ENCODE results near the gene KCNQ1. TPM values are rescaled to one million over a fixed set of nuclear protein-coding genes. Genes with fewer than 3 reads are reported as not detected.

Gene KCNQ1
- total RNA-seq, 1 donor from 2014 or later: 52.9 TPM

DNA sequence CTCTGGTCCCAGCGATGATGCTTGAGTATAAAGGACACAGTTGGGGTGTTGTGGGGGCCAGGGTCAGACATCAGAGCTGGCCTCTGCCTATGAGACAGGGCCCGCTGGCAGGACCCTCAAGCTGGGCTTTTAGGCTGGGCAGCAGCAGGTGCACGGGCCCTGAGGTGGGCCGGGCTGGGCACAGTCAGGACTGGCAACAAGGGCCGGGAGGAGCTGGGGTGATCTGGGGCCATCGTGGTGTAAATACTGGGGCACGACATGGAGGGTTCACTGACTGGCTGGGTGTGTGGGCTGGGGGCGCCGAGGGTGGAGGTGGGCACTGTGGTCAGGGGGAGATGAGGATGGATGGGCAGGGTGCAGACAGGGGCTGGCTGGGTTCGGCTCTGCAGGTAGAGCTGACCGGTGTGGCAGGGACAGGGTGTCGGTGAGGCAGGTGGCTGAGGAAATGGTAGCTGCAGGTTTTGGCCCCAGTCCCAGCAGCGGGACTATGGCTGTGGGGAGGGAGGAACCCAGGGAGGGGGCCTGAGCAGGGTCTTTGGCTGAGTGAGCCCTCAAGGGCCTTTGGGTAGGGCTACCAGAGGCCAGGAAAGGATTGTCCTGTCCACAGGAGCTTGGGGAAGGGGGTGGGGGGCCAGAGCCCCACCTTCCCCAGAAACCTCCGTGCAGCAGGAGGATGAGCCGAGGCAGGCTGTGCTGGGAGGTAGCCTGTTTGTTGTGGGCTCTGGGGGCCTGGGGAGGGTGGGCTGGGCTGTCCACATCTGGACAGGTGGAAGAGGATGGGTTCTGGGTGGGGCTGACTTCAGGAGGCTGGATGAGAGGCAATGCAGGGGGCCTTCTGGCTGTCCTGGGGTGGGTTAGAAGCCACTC is 81.4 kb downstream of the KCNQ1 start:
- DNase-seq (peak; percentile 63), ATAC-seq (no peak)
- peaks cover 4% of the 10 kb centered on the region for H3K4me1 ChIP-seq
- H3K27me3 ChIP-seq: no peaks in the 10 kb centered on the region
- no peaks in the 10 kb centered on the region for H3K36me3 ChIP-seq
- intact Hi-C loops (cut with DNase I): no loop called here
- H3K27ac ChIP-seq: peak overlapping the region; percentile 24
- no peaks in the 10 kb centered on the region for H3K9me3 ChIP-seq
- TF ChIP-seq, protein P1, sequence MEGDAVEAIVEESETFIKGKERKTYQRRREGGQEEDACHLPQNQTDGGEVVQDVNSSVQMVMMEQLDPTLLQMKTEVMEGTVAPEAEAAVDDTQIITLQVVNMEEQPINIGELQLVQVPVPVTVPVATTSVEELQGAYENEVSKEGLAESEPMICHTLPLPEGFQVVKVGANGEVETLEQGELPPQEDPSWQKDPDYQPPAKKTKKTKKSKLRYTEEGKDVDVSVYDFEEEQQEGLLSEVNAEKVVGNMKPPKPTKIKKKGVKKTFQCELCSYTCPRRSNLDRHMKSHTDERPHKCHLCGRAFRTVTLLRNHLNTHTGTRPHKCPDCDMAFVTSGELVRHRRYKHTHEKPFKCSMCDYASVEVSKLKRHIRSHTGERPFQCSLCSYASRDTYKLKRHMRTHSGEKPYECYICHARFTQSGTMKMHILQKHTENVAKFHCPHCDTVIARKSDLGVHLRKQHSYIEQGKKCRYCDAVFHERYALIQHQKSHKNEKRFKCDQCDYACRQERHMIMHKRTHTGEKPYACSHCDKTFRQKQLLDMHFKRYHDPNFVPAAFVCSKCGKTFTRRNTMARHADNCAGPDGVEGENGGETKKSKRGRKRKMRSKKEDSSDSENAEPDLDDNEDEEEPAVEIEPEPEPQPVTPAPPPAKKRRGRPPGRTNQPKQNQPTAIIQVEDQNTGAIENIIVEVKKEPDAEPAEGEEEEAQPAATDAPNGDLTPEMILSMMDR (IDR thresholded peaks at IDR 0.05): no peak
- no peak overlapping the region for H3K4me3 ChIP-seq

DNA sequence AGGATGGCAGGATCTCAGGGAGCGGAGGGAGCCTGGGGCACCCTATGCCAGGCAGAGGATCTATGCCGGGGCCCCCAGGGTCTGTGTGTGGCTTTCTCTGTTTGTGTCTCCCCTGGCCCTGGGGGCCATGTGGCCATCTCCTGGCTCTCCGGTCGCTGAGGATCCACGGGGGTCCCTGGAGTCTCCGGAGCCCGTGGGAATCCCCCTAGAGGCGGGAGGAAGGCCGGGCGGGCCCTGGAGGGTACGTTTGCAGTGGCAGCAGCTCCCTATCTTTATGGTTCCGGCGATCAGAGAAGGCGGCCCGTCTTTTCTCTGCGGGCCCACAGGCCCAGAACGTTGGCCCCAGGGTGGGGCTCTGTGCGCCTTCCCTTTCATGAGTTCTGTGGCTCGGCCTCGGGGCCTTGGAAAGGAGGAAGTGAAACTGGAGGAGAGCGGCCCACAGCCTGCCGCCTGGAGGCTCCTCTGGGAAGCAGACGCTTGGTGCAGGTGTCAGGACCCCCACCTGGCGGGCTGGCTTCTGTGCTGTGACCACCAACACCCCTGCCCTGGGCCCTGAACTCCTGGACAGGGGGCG is 82.1 kb downstream of the KCNQ1 start:
- Histone ChIP-seq H3K36me3 (no peaks in the 10 kb centered on the region), H3K27ac (peak overlapping the region; percentile 24), H3K4me1 (peaks cover 4% of the 10 kb centered on the region), H3K9me3 (no peaks in the 10 kb centered on the region), H3K4me3 (no peak overlapping the region), H3K27me3 (no peaks in the 10 kb centered on the region)
- intact Hi-C loops (cut with DNase I): no loop called here
- TF ChIP-seq, protein P1 (IDR thresholded peaks at IDR 0.05): peak; percentile 27
- peak; percentile 83 for DNase-seq
- peak; percentile 72 for ATAC-seq

DNA sequence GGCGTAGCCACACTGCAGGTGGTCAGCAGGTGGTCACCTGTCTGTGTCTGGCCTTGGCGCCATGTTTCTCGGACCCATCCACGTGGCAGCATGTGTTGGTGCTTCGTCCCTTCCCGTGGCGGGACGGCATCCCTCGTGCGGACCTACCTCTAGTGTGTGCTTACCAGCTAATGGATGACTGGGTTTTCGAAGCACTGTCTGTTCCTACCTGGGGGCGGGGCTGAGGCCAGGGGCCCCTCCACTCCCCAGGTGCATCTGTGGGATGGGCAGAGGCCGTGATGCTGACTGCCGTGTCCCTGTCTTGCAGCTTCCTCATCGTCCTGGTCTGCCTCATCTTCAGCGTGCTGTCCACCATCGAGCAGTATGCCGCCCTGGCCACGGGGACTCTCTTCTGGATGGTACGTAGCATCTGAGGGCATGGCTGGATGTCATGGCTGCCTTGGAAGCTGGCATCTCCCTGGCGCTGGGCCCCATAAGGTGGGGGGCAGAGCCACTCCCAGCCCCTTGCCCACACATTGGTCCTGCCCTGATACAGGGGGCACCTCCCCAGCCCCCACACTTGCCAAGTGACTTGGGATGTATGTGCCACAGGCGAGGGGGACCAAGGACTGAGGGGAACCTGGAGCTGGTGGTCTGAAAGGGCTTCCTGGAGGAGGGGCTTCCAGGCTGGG is 82.9 kb downstream of the KCNQ1 start:
- H3K4me1 ChIP-seq: peaks cover 6% of the 10 kb centered on the region
- no peaks in the 10 kb centered on the region for H3K27me3 ChIP-seq
- no peaks in the 10 kb centered on the region for H3K36me3 ChIP-seq
- intact Hi-C loops (cut with DNase I): no loop called here
- TF ChIP-seq, protein P1 (IDR thresholded peaks at IDR 0.05): no peak
- H3K9me3 ChIP-seq: no peaks in the 10 kb centered on the region
- no peak overlapping the region for H3K4me3 ChIP-seq
- H3K27ac ChIP-seq: no peak overlapping the region
- ATAC-seq (no peak), DNase-seq (peak; percentile 56)

DNA sequence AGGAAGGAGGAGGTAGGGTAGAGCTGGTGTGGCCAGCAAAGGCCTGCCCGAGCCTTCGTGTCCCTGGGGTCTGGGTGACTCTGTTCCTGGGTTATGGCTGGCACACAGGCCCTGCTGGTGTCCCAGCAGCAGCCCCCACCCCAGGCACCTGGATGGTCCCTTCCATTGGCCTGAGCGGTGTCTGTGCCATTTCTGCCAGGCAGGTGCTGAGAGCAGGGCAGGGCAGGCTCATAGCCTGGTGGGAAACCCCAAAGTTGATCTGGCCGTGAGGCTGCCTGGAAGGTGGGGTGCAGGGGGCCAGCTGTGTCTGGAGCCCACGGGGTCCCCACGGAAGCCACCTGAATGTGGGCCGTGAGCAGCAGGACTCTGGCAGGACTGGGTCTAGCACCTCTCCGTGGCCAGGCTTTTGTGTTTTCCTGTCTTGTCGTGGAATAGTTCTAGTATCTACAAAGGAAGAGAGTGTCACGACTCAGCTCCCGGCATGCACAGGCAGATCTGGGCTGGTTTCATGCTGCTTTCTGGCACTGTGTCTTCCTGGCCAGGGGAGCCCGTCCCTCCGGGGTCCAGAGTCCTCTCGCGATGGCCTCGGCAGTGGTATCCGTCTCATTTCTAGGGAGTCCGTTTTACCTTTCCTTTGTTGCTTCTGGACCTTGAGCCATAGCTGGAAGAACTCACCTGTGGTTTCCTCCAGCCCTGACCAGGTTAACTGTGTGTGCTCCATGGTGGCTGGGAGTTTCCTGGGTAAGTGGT is 83.7 kb downstream of the KCNQ1 start:
- Histone ChIP-seq H3K27ac (no peak overlapping the region), H3K36me3 (no peaks in the 10 kb centered on the region), H3K9me3 (no peaks in the 10 kb centered on the region), H3K27me3 (no peaks in the 10 kb centered on the region), H3K4me3 (no peak overlapping the region), H3K4me1 (peaks cover 14% of the 10 kb centered on the region)
- ATAC-seq (no peak), DNase-seq (peak; percentile 56)
- intact Hi-C loops (cut with DNase I): no loop called here
- TF ChIP-seq, protein P1 (IDR thresholded peaks at IDR 0.05): no peak

DNA sequence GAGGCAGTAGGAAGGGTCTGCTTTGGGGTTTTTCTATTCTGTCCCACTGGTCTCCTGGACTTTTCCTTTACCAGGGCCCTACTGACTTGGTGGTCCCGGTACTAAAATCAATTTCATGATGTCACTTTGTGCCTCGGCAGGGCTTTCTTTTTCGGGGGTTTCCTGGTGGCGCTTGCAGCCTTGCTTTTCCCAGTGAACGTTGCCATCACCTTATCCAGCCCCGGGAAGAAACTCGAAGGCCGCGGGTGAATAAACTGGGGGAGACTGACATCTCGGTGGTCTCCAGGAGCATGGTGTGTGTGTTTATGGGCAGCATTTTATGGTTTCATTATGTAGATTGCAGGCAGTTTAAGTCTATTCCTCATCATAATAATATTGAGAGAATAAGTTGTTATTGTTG is 84.4 kb downstream of the KCNQ1 start:
- no peaks in the 10 kb centered on the region for H3K9me3 ChIP-seq
- H3K36me3 ChIP-seq: no peaks in the 10 kb centered on the region
- intact Hi-C loops (cut with DNase I): no loop called here
- TF ChIP-seq, protein P1 (IDR thresholded peaks at IDR 0.05): no peak
- no peak overlapping the region for H3K27ac ChIP-seq
- H3K4me1 ChIP-seq: peaks cover 17% of the 10 kb centered on the region
- H3K4me3 ChIP-seq: no peak overlapping the region
- DNase-seq (no peak), ATAC-seq (no peak)
- no peaks in the 10 kb centered on the region for H3K27me3 ChIP-seq

Measured in upper lobe of right lung (tissue), 1 donor.